ENCODE data around the gene DNAH14.
"Not testable (repeated sequence)": the region's sequence is repeated elsewhere in the genome, so short reads cannot be mapped to it uniquely, and the experiment has no call there.

Gene DNAH14

GRCh38 chr1:225209153-225209552 is 279.7 kb downstream of the DNAH14 start:
- no peak for TF ChIP-seq CTCF (IDR thresholded peaks at IDR 0.05; ENCODE audit: extremely low read depth, insufficient read depth, missing control alignments)
- no peak for DNase-seq (ENCODE audit: low spot score)
- in situ Hi-C loops (cut with MboI; ENCODE audit: low pct_unique_long_range_greater_than_20kb, low sequenced_read_pairs, unreplicated experiment) = no loop called here

GRCh38 chr1:225210180-225210579 is 280.7 kb downstream of the DNAH14 start:
- DNase-seq (ENCODE audit: low spot score); in situ Hi-C loops (cut with MboI; ENCODE audit: low pct_unique_long_range_greater_than_20kb, low sequenced_read_pairs, unreplicated experiment): not testable (repeated sequence)

GRCh38 chr1:225211694-225212442 is 282.4 kb downstream of the DNAH14 start:
- in situ Hi-C loops (cut with MboI; ENCODE audit: low pct_unique_long_range_greater_than_20kb, low sequenced_read_pairs, unreplicated experiment); DNase-seq (ENCODE audit: low spot score): not testable (repeated sequence)

- no peak for TF ChIP-seq CTCF (IDR thresholded peaks at IDR 0.05; ENCODE audit: extremely low read depth, insufficient read depth, missing control alignments)
- in situ Hi-C loops (cut with MboI; ENCODE audit: low pct_unique_long_range_greater_than_20kb, low sequenced_read_pairs, unreplicated experiment) = no loop called here
- no peak for DNase-seq (ENCODE audit: low spot score)
Observed at GRCh38 chr1:225224287-225224686, 294.8 kb downstream of the DNAH14 start.

GRCh38 chr1:225225681-225226080 is 296.2 kb downstream of the DNAH14 start:
- no peak for TF ChIP-seq CTCF (IDR thresholded peaks at IDR 0.05; ENCODE audit: extremely low read depth, insufficient read depth, missing control alignments)
- DNase-seq (ENCODE audit: low spot score) = no peak
- in situ Hi-C loops (cut with MboI; ENCODE audit: low pct_unique_long_range_greater_than_20kb, low sequenced_read_pairs, unreplicated experiment) = no loop called here

- no peak for DNase-seq (ENCODE audit: low spot score)
- in situ Hi-C loops (cut with MboI; ENCODE audit: low pct_unique_long_range_greater_than_20kb, low sequenced_read_pairs, unreplicated experiment) = no loop called here
- TF ChIP-seq CTCF (IDR thresholded peaks at IDR 0.05; ENCODE audit: extremely low read depth, insufficient read depth, missing control alignments) = no peak
Observed at GRCh38 chr1:225228871-225229303, 299.4 kb downstream of the DNAH14 start.

GRCh38 chr1:225229429-225229828 is 300.0 kb downstream of the DNAH14 start:
- in situ Hi-C loops (cut with MboI; ENCODE audit: low pct_unique_long_range_greater_than_20kb, low sequenced_read_pairs, unreplicated experiment); DNase-seq (ENCODE audit: low spot score): not testable (repeated sequence)

GRCh38 chr1:225230483-225230882 is 301.0 kb downstream of the DNAH14 start:
- TF ChIP-seq CTCF (IDR thresholded peaks at IDR 0.05; ENCODE audit: extremely low read depth, insufficient read depth, missing control alignments) = no peak
- in situ Hi-C loops (cut with MboI; ENCODE audit: low pct_unique_long_range_greater_than_20kb, low sequenced_read_pairs, unreplicated experiment) = no loop called here

GRCh38 chr1:225232930-225233329 is 303.5 kb downstream of the DNAH14 start:
- DNase-seq (ENCODE audit: low spot score); in situ Hi-C loops (cut with MboI; ENCODE audit: low pct_unique_long_range_greater_than_20kb, low sequenced_read_pairs, unreplicated experiment): not testable (repeated sequence)

More at GRCh38 chr1:225230483-225230882, 301.0 kb downstream of the DNAH14 start:
- no peak for DNase-seq (ENCODE audit: low spot score)
